ENCODE results near the gene CDX1.

GRCh38 chr5:150124596-150124995, 42.0 kb upstream of the CDX1 start:
- TF ChIP-seq, protein P1, sequence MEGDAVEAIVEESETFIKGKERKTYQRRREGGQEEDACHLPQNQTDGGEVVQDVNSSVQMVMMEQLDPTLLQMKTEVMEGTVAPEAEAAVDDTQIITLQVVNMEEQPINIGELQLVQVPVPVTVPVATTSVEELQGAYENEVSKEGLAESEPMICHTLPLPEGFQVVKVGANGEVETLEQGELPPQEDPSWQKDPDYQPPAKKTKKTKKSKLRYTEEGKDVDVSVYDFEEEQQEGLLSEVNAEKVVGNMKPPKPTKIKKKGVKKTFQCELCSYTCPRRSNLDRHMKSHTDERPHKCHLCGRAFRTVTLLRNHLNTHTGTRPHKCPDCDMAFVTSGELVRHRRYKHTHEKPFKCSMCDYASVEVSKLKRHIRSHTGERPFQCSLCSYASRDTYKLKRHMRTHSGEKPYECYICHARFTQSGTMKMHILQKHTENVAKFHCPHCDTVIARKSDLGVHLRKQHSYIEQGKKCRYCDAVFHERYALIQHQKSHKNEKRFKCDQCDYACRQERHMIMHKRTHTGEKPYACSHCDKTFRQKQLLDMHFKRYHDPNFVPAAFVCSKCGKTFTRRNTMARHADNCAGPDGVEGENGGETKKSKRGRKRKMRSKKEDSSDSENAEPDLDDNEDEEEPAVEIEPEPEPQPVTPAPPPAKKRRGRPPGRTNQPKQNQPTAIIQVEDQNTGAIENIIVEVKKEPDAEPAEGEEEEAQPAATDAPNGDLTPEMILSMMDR (IDR thresholded peaks at IDR 0.05; ENCODE audit: low read depth, low read length): no peak
- TF ChIP-seq POLR2A (IDR thresholded peaks at IDR 0.05; ENCODE audit: extremely low read depth, insufficient read length): no peak
- TF ChIP-seq, protein P2, sequence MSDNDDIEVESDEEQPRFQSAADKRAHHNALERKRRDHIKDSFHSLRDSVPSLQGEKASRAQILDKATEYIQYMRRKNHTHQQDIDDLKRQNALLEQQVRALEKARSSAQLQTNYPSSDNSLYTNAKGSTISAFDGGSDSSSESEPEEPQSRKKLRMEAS (IDR thresholded peaks at IDR 0.05; ENCODE audit: low read depth, low read length): no peak
- no peak for TF ChIP-seq MYC (IDR thresholded peaks at IDR 0.05; ENCODE audit: low read depth, low read length)

Data from NB4 (cell line).